Astrocyte (in vitro differentiated cells and primary cell): ENCODE measurements around the gene PDE6H. TPM values are rescaled to one million over a fixed set of nuclear protein-coding genes. Genes with fewer than 3 reads are reported as not detected.

ENCODE experiments used
- DNase-seq: peaks from one replicate; pipeline ENCODE4 v3.0.0-alpha.2; 2010; ENCODE audit warnings: low read depth
- FAIRE-seq: peaks from 2 replicates; lab custom pipeline; 2011; peaks lifted over from hg19 to GRCh38; lab: Jason Lieb, UNC
- H2AFZ ChIP-seq: 2 replicates; pipeline ENCODE4 v1.6.0; 2012; ENCODE audit warnings: low read depth, low read length, inconsistent platforms
- H3K27ac ChIP-seq: 2 replicates; pipeline ENCODE4 v1.5.1; 2011; ENCODE audit warnings: low read depth, low read length, inconsistent platforms
- H3K27me3 ChIP-seq: 2 replicates; pipeline ENCODE4 v1.6.0; 2011; ENCODE audit warnings: low read length, inconsistent platforms; ENCODE audit not compliant: insufficient read depth
- H3K36me3 ChIP-seq: 2 replicates; pipeline ENCODE4 v1.5.1; 2011; ENCODE audit warnings: low read length, inconsistent platforms; ENCODE audit not compliant: insufficient read depth
- H3K4me1 ChIP-seq: 2 replicates; pipeline ENCODE4 v1.5.1; 2011; ENCODE audit warnings: low read length, inconsistent platforms; ENCODE audit not compliant: insufficient read depth
- H3K4me2 ChIP-seq: 2 replicates; pipeline ENCODE4 v1.6.0; 2012; ENCODE audit warnings: low read length, inconsistent platforms
- H3K4me3 ChIP-seq: 2 replicates; pipeline ENCODE4 v1.5.1; 2011; ENCODE audit warnings: low read depth, mild to moderate bottlenecking, low read length, inconsistent platforms; ENCODE audit not compliant: insufficient read depth
- H3K79me2 ChIP-seq: 2 replicates; pipeline ENCODE4 v1.6.0; 2012; ENCODE audit warnings: mild to moderate bottlenecking, low read length, inconsistent platforms; ENCODE audit not compliant: insufficient read depth
- H3K9ac ChIP-seq: 2 replicates; pipeline ENCODE4 v1.6.0; 2012; ENCODE audit warnings: mild to moderate bottlenecking, low read length, inconsistent platforms
- H3K9me3 ChIP-seq: 2 replicates; pipeline ENCODE4 v1.5.1; 2012; ENCODE audit warnings: low read depth, mild to moderate bottlenecking, low read length, inconsistent platforms; ENCODE audit not compliant: insufficient read depth
- H4K20me1 ChIP-seq: 2 replicates; pipeline ENCODE4 v1.6.0; 2012; ENCODE audit warnings: low read length, inconsistent platforms; ENCODE audit not compliant: insufficient read depth
- H3K27ac Mint-ChIP-seq: one replicate; pipeline ENCODE4 v1.8.0; 2021; ENCODE audit warnings: mild to moderate bottlenecking, mixed read lengths; ENCODE audit not compliant: unreplicated experiment
- H3K27me3 Mint-ChIP-seq: one replicate; pipeline ENCODE4 v1.8.0; 2021; ENCODE audit warnings: low read depth, mixed read lengths; ENCODE audit not compliant: unreplicated experiment
- H3K36me3 Mint-ChIP-seq: one replicate; pipeline ENCODE4 v1.8.0; 2021; ENCODE audit warnings: low read depth, mixed read lengths; ENCODE audit not compliant: unreplicated experiment
- H3K4me1 Mint-ChIP-seq: one replicate; pipeline ENCODE4 v1.8.0; 2021; ENCODE audit warnings: low read depth, mixed read lengths; ENCODE audit not compliant: unreplicated experiment
- H3K4me3 Mint-ChIP-seq: one replicate; pipeline ENCODE4 v1.8.0; 2021; ENCODE audit warnings: mild to moderate bottlenecking, moderate library complexity, mixed read lengths; ENCODE audit not compliant: unreplicated experiment
- H3K9me3 Mint-ChIP-seq: one replicate; pipeline ENCODE4 v1.8.0; 2021; ENCODE audit warnings: mild to moderate bottlenecking, mixed read lengths; ENCODE audit not compliant: unreplicated experiment
- CTCF ChIP-seq: IDR thresholded peaks from 2 replicates; pipeline ENCODE4 v1.5.1; 2011; ENCODE audit warnings: low read depth, mild to moderate bottlenecking, inconsistent platforms, low read length, moderate library complexity; ENCODE audit not compliant: insufficient read depth
- EZH2 ChIP-seq: IDR thresholded peaks from 2 replicates; pipeline ENCODE4 v1.6.1; 2012; ENCODE audit warnings: mild to moderate bottlenecking, low read length, inconsistent platforms; ENCODE audit not compliant: insufficient read depth
- total RNA-seq: library from RNA; stranded (reverse); gene quantifications from 2 replicates; pipeline ENCODE4 v1.2.1, GENCODE V29; 2021

Gene PDE6H
- total RNA-seq, 1 donor from 2014 or later: not detected

- H3K9ac ChIP-seq: no peak overlapping the region
- H3K9me3 Mint-ChIP-seq: no peaks in the 10 kb centered on the region
- no peak overlapping the region for H3K4me3 Mint-ChIP-seq
- no peaks in the 10 kb centered on the region for H3K27me3 ChIP-seq
- peak overlapping the region; percentile 1 for H3K4me2 ChIP-seq
- H3K36me3 Mint-ChIP-seq: no peaks in the 10 kb centered on the region
- H3K27ac Mint-ChIP-seq: no peak overlapping the region
- H3K27ac ChIP-seq: no peak overlapping the region
- no peaks in the 10 kb centered on the region for H3K9me3 ChIP-seq
- no peaks in the 10 kb centered on the region for H3K27me3 Mint-ChIP-seq
- peaks cover 16% of the 10 kb centered on the region for H3K4me1 Mint-ChIP-seq
- no peak overlapping the region for H3K4me3 ChIP-seq
- H3K79me2 ChIP-seq: no peaks in the 10 kb centered on the region
- FAIRE-seq (no peak), DNase-seq (no peak)
- peaks cover 13% of the 10 kb centered on the region for H3K4me1 ChIP-seq
- H3K36me3 ChIP-seq: no peaks in the 10 kb centered on the region
- H2AFZ ChIP-seq: no peak overlapping the region
- no peaks in the 10 kb centered on the region for H4K20me1 ChIP-seq
- TF ChIP-seq CTCF (no peak), EZH2 (no peak)
Measured at GRCh38 chr12:14957551-14958168, 15.2 kb upstream of the PDE6H start.

GRCh38 chr12:14958361-14959125 lies 14.3 kb upstream of the PDE6H start:
- Histone ChIP-seq H4K20me1 (no peaks in the 10 kb centered on the region), H3K4me3 (no peak overlapping the region), H3K9ac (no peak overlapping the region), H2AFZ (no peak overlapping the region), H3K4me2 (peak overlapping the region; percentile 1), H3K36me3 (no peaks in the 10 kb centered on the region), H3K9me3 (no peaks in the 10 kb centered on the region), H3K79me2 (no peaks in the 10 kb centered on the region), H3K27me3 (no peaks in the 10 kb centered on the region), H3K4me1 (peaks cover 8% of the 10 kb centered on the region), H3K27ac (no peak overlapping the region)
- H3K27ac Mint-ChIP-seq: no peak overlapping the region
- TF ChIP-seq EZH2 (no peak), CTCF (no peak)
- H3K36me3 Mint-ChIP-seq: no peaks in the 10 kb centered on the region
- H3K4me3 Mint-ChIP-seq: no peak overlapping the region
- DNase-seq (no peak), FAIRE-seq (no peak)
- no peaks in the 10 kb centered on the region for H3K9me3 Mint-ChIP-seq
- H3K4me1 Mint-ChIP-seq: peaks cover 11% of the 10 kb centered on the region
- no peaks in the 10 kb centered on the region for H3K27me3 Mint-ChIP-seq

GRCh38 chr12:14959126-14959440 lies 13.8 kb upstream of the PDE6H start:
- Histone ChIP-seq H3K4me1 (peaks cover 8% of the 10 kb centered on the region), H3K9me3 (no peaks in the 10 kb centered on the region), H2AFZ (no peak overlapping the region), H3K79me2 (no peaks in the 10 kb centered on the region), H3K9ac (no peak overlapping the region), H3K36me3 (no peaks in the 10 kb centered on the region), H3K4me2 (no peak overlapping the region), H3K27ac (no peak overlapping the region), H3K4me3 (no peak overlapping the region), H4K20me1 (no peaks in the 10 kb centered on the region), H3K27me3 (no peaks in the 10 kb centered on the region)
- TF ChIP-seq CTCF (no peak), EZH2 (no peak)
- H3K4me1 Mint-ChIP-seq: peaks cover 11% of the 10 kb centered on the region
- H3K27ac Mint-ChIP-seq: no peak overlapping the region
- no peak overlapping the region for H3K4me3 Mint-ChIP-seq
- no peaks in the 10 kb centered on the region for H3K27me3 Mint-ChIP-seq
- no peak for FAIRE-seq
- no peak for DNase-seq
- no peaks in the 10 kb centered on the region for H3K36me3 Mint-ChIP-seq
- H3K9me3 Mint-ChIP-seq: no peaks in the 10 kb centered on the region
